ENCODE measurements around the gene PTGER1. TPM values are rescaled to one million over a fixed set of nuclear protein-coding genes. Genes with fewer than 3 reads are reported as not detected.
A peak's percentile ranks its signal among the peaks of the same experiment; 100 is the strongest.

The PTGER1 gene
- total and polyA plus RNA-seq, 9 of the 15 experiments (the other 6 are each of a cell fraction or from before 2014, with no cell fraction given): 0.06 to 0.36 (median 0.31) TPM; not detected in 5

DNA sequence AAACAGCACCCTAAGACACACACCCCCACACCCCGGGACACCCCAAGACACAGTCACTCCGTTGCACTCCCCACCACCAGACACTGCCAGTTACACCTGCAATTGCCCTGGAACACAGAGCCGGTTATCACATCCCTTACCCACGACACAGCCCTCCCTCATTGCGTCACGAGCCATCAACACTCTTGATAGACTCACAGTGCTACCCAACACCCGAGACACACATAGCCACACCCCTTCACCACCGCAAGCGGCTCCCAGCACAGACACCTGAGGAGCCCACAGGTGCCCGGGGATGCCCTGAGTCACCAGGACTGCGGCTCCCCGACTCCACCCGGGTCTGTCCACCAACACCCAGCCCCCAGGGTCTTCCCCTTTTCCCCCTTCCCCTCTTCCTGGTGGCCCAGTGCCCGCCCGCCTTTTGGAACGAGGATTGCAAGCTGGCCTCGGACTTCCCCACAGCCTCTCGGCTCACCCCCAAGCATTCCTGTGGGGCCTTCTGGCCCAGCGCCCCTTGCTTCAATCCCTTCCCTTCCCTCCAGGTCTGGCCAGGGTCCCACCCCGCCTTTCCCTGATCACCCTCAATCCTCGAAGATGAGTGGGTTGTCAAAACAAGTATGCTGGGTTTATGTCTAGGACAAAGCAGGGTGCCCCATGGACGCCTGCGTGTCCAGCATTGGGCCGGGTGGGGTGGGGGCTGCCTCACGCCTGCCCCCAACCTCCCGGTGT, 1.7 kb upstream of the PTGER1 start (continued):
- TF ChIP-seq ZNF318 (IDR thresholded peaks at IDR 0.05; ENCODE audit: borderline replicate concordance in 1 of 2, low read depth in 1 of 2) (no peak), ZNF584 (CRISPR knock-in tag; IDR thresholded peaks at IDR 0.05; ENCODE audit: low read depth) (no peak), MEF2D (tag; conservative IDR thresholded peaks at IDR 0.05; ENCODE audit: low read depth) (no peak), VEZF1 (CRISPR knock-in tag; IDR thresholded peaks at IDR 0.05) (peak; percentile 44; the same call in 1 of the 2 replicates), ZNF23 (CRISPR knock-in tag; IDR thresholded peaks at IDR 0.05) (no peak), MCM2 (IDR thresholded peaks at IDR 0.05; ENCODE audit: low read depth) (no peak), ZNF589 (CRISPR knock-in tag; IDR thresholded peaks at IDR 0.05; ENCODE audit: low read depth) (no peak), NEUROD1 (IDR thresholded peaks at IDR 0.05; ENCODE audit: borderline replicate concordance, low read depth, low read length, partially characterized antibody) (no peak), BCOR (IDR thresholded peaks at IDR 0.05) (no peak), ZKSCAN8 (CRISPR knock-in tag; IDR thresholded peaks at IDR 0.05) (no peak), U2AF1 (optimal IDR thresholded peaks at IDR 0.05; ENCODE audit: low read depth, low read length) (no peak), CHD2 (IDR thresholded peaks at IDR 0.05; ENCODE audit: low read depth, low read length) (no peak), GATAD2A (IDR thresholded peaks at IDR 0.05) (no peak)
- TF ChIP-seq, protein P1, sequence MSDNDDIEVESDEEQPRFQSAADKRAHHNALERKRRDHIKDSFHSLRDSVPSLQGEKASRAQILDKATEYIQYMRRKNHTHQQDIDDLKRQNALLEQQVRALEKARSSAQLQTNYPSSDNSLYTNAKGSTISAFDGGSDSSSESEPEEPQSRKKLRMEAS (CRISPR knock-in tag; IDR thresholded peaks at IDR 0.05): 0 out of 2 replicates have a peak, but pooled peaks have one; percentile 28
